Mesendoderm (in vitro differentiated cells): ENCODE measurements around the gene UHRF1.
A peak's percentile ranks its signal among the peaks of the same experiment; 100 is the strongest.
"Not testable (repeated sequence)": the region's sequence is repeated elsewhere in the genome, so short reads cannot be mapped to it uniquely, and the experiment has no call there.

Experiments
- DNase-seq: peaks from one replicate; pipeline ENCODE4 v3.0.0; 2013
- H2AK5ac ChIP-seq: 2 replicates; pipeline ENCODE4 v1.6.1; 2013; ENCODE audit warnings: low read length, inconsistent platforms
- H2BK120ac ChIP-seq: 2 replicates; pipeline ENCODE4 v1.6.1; 2013; ENCODE audit warnings: low read depth, mild to moderate bottlenecking, low read length, moderate library complexity, mixed read lengths
- H2BK15ac ChIP-seq: replicated peaks from 2 replicates; pipeline ENCODE4 v1.6.1; 2013; ENCODE audit warnings: low read depth, mild to moderate bottlenecking, moderate library complexity
- H2BK5ac ChIP-seq: 2 replicates; pipeline ENCODE4 v1.6.1; 2013; ENCODE audit warnings: low read length, inconsistent platforms
- H3K18ac ChIP-seq: 2 replicates; pipeline ENCODE4 v1.6.1; 2013; ENCODE audit warnings: mild to moderate bottlenecking, low read length, mixed read lengths
- H3K23ac ChIP-seq: one replicate; pipeline ENCODE4 v1.6.1; 2013; ENCODE audit warnings: low read length
- H3K27ac ChIP-seq: 2 replicates; pipeline ENCODE4 v1.5.1; 2013; ENCODE audit warnings: low read depth, mild to moderate bottlenecking, inconsistent platforms, low read length, moderate library complexity
- H3K27me3 ChIP-seq: 2 replicates; pipeline ENCODE4 v1.6.1; 2013; ENCODE audit warnings: low read length, control low read depth, mild to moderate bottlenecking, inconsistent platforms; ENCODE audit not compliant: insufficient read depth, poor library complexity
- H3K36me3 ChIP-seq: 2 replicates; pipeline ENCODE4 v1.6.1; 2013; ENCODE audit warnings: low read length, inconsistent platforms; ENCODE audit not compliant: control insufficient read depth, insufficient read depth
- H3K4ac ChIP-seq: one replicate; pipeline ENCODE4 v1.6.1; 2013; ENCODE audit warnings: low read depth, mild to moderate bottlenecking, low read length, moderate library complexity
- H3K4me1 ChIP-seq: 2 replicates; pipeline ENCODE4 v1.6.1; 2013; ENCODE audit warnings: low read depth, low read length, inconsistent platforms; ENCODE audit not compliant: control insufficient read depth
- H3K4me2 ChIP-seq: 2 replicates; pipeline ENCODE4 v1.6.1; 2013; ENCODE audit warnings: low read length
- H3K4me3 ChIP-seq: 2 replicates; pipeline ENCODE4 v1.5.1; 2013; ENCODE audit warnings: mild to moderate bottlenecking, low read length
- H3K56ac ChIP-seq: one replicate; pipeline ENCODE4 v1.6.1; 2013; ENCODE audit warnings: low read length
- H3K79me1 ChIP-seq: 2 replicates; pipeline ENCODE4 v1.6.1; 2013; ENCODE audit warnings: low read length, inconsistent platforms
- H3K79me2 ChIP-seq: 2 replicates; pipeline ENCODE4 v1.6.1; 2013; ENCODE audit warnings: mild to moderate bottlenecking, low read length; ENCODE audit not compliant: control insufficient read depth, insufficient read depth
- H3K9ac ChIP-seq: 2 replicates; pipeline ENCODE4 v1.6.1; 2013; ENCODE audit warnings: low read length, inconsistent platforms
- H4K5ac ChIP-seq: one replicate; pipeline ENCODE4 v1.6.1; 2013; ENCODE audit warnings: low read length
- H4K8ac ChIP-seq: one replicate; pipeline ENCODE4 v1.6.1; 2013; ENCODE audit warnings: low read depth, mild to moderate bottlenecking, control low read depth, low read length, moderate library complexity
- WGBS: extraction: QIAGEN DNeasy Blood & Tissue Kit; methylation state at CpG from one replicate; pipeline ENCODE4 v1.1.7; 2013; ENCODE audit warnings: low lambda C conversion rate, missing lambda C conversion rate; ENCODE audit not compliant: insufficient coverage; ENCODE audit errors: extremely low coverage; 5-methylcytosine and 5-hydroxymethylcytosine counted together

The UHRF1 gene

DNA sequence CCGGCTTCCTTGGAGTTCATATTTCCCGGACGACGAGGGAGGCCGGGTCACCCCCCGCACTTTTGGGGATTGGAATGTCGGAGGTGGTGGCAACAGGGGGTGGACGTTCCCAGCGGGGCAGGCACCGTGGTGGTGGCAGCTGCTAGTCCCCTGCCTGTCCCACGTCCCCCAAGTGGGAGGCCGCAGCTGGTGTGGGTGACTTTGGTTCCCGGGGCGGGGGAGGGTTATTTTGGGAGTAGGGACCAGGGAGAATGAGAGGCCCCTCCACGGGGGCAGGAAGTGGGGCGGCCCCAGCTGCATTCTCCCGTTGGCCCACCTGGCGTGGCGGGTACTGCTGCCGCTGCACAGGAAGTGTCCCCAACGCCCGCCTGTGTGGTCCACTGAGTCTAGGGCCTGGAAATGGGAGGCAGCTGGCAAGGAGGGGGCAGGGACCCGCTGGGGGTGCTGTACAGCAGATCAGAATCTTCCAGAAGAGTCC, 30.8 kb upstream of the UHRF1 start:
- H3K36me3 ChIP-seq, result no peaks in the 10 kb centered on the region

DNA sequence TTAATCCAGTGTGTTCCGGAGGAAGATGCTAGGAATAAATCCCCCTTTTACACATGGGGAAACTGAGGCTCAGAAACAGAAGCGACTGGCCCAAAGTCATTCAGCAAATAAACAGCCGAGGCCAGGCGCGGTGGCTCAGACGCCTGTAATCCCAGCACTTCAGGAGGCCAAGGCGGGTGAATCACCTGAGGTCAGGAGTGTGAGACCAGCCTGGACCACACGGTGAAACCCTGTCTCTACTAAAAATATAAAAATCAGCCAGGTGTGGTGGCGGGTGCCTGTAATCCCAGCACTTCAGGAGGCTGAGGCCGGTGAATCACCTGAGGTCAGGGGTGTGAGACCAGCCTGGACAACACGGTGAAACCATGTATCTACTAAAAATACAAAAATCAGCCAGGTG, 30.3 kb upstream of the UHRF1 start:
- H3K4me2 ChIP-seq, result no peak overlapping the region
- no peaks in the 10 kb centered on the region for H3K79me1 ChIP-seq
- no peak overlapping the region for H2BK5ac ChIP-seq
- H2AK5ac ChIP-seq, result no peak overlapping the region
- H4K8ac ChIP-seq, result no peak overlapping the region
- no peak overlapping the region for H3K9ac ChIP-seq
- no peak overlapping the region for H3K56ac ChIP-seq
- no peak overlapping the region for H3K4me3 ChIP-seq
- no peaks in the 10 kb centered on the region for H3K27me3 ChIP-seq
- H3K36me3 ChIP-seq, result no peaks in the 10 kb centered on the region
- H3K79me2 ChIP-seq, result no peaks in the 10 kb centered on the region
- no peak overlapping the region for H3K23ac ChIP-seq
- no CpG with 5 or more reads among the region's 11 CpGs for whole genome bisulfite sequencing
- H4K5ac ChIP-seq, result no peak overlapping the region
- H3K18ac ChIP-seq, result no peak overlapping the region
- DNase-seq, result no peak
- no peak overlapping the region for H2BK15ac ChIP-seq
- no peak overlapping the region for H2BK120ac ChIP-seq
- H3K4ac ChIP-seq, result no peak overlapping the region
- no peaks in the 10 kb centered on the region for H3K4me1 ChIP-seq
- no peak overlapping the region for H3K27ac ChIP-seq

More for the DNA sequence above, 30.8 kb upstream of the UHRF1 start:
- Histone ChIP-seq H3K79me2 (no peaks in the 10 kb centered on the region), H4K5ac (no peak overlapping the region), H2AK5ac (no peak overlapping the region), H2BK120ac (no peak overlapping the region), H3K4me3 (no peak overlapping the region), H4K8ac (no peak overlapping the region), H2BK15ac (no peak overlapping the region), H3K9ac (no peak overlapping the region), H3K4me2 (no peak overlapping the region), H3K4ac (no peak overlapping the region), H3K56ac (peak overlapping the region; percentile 17), H3K27me3 (no peaks in the 10 kb centered on the region), H3K27ac (no peak overlapping the region), H2BK5ac (no peak overlapping the region), H3K23ac (no peak overlapping the region), H3K4me1 (no peaks in the 10 kb centered on the region), H3K79me1 (no peaks in the 10 kb centered on the region), H3K18ac (peak overlapping the region; percentile 55)
- WGBS, result no CpG with 5 or more reads among the region's 23 CpGs
- DNase-seq, result no peak

DNA sequence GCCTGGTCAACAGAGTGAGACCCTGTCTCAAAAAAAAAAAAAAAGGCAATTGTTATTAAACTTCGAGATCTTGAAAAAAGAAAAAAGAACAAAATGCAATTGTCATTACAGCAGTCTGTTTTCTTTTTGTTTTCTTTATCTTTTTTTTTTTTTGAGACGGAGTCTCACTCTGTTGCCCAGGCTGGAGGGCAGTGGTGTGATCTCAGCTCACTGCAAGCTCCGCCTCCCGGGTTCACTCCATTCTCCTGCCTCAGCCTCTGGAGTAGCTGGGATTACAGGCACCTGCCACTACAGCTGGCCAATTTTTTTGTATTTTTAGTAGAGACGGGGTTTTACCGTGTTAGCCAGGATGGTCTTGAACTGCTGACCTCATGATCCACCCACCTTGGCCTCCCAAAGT, 26.4 kb upstream of the UHRF1 start:
- not testable (repeated sequence) for H2AK5ac ChIP-seq, H3K36me3 ChIP-seq, H2BK120ac ChIP-seq, H3K27ac ChIP-seq, DNase-seq, H3K4me3 ChIP-seq, H3K4ac ChIP-seq, H3K9ac ChIP-seq, H3K56ac ChIP-seq, H3K23ac ChIP-seq, H4K8ac ChIP-seq, H2BK15ac ChIP-seq, H3K4me1 ChIP-seq, H3K79me2 ChIP-seq, H3K4me2 ChIP-seq, H3K27me3 ChIP-seq, H3K79me1 ChIP-seq, H2BK5ac ChIP-seq, H4K5ac ChIP-seq, H3K18ac ChIP-seq
- no CpG with 5 or more reads among the region's 6 CpGs for WGBS

DNA sequence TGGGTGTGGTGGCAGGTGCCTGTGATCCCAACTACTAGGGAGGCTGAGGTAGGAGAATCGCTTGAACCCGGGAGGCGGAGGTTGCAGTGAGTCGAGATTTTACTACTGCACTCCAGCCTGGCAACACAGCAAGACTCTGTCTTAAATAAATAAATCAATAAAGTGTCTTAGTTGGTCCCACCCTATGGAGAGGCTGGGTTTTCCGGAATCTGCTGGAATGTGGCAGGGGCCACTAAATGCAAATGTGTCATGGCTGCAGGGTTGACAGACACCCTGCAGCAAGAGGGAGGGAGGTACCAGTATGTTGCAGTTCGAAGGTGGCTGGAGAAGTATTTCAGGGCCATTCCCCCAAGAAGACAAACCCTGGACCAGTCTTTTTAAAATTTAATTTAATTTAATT, 24.3 kb upstream of the UHRF1 start:
- H3K4ac ChIP-seq, H3K4me2 ChIP-seq, H3K36me3 ChIP-seq, H3K4me3 ChIP-seq, H3K4me1 ChIP-seq, H3K79me2 ChIP-seq, H3K27me3 ChIP-seq, H3K56ac ChIP-seq, H2BK5ac ChIP-seq, H3K79me1 ChIP-seq, H2BK120ac ChIP-seq, H2AK5ac ChIP-seq, H3K18ac ChIP-seq, H4K5ac ChIP-seq, H3K9ac ChIP-seq, H3K27ac ChIP-seq, H4K8ac ChIP-seq, H3K23ac ChIP-seq, DNase-seq, H2BK15ac ChIP-seq: not testable (repeated sequence)
- WGBS, result no CpG with 5 or more reads among the region's 6 CpGs

DNA sequence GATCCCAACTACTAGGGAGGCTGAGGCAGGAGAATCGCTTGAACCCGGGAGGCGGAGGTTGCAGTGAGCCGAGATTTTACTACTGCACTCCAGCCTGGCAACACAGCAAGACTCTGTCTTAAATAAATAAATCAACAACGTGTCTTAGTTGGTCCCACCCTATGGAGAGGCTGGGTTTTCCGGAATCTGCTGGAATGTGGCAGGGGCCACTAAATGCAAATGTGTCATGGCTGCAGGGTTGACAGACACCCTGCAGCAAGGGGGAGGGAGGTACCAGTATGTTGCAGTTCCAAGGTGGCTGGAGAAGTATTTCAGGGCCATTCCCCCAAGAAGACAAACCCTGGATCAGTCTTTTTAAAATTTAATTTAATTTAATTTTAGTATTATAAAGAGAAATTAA, 21.5 kb upstream of the UHRF1 start:
- not testable (repeated sequence) for H3K56ac ChIP-seq, DNase-seq, H4K8ac ChIP-seq, H2BK15ac ChIP-seq, H3K4me2 ChIP-seq, H2AK5ac ChIP-seq, H3K79me2 ChIP-seq, H3K23ac ChIP-seq, H3K27me3 ChIP-seq, H3K4ac ChIP-seq, H3K36me3 ChIP-seq, H3K27ac ChIP-seq, H4K5ac ChIP-seq, H3K4me3 ChIP-seq, H3K79me1 ChIP-seq, H2BK120ac ChIP-seq, H3K18ac ChIP-seq, H3K4me1 ChIP-seq, H3K9ac ChIP-seq, H2BK5ac ChIP-seq
- WGBS, result no CpG with 5 or more reads among the region's 6 CpGs

DNA sequence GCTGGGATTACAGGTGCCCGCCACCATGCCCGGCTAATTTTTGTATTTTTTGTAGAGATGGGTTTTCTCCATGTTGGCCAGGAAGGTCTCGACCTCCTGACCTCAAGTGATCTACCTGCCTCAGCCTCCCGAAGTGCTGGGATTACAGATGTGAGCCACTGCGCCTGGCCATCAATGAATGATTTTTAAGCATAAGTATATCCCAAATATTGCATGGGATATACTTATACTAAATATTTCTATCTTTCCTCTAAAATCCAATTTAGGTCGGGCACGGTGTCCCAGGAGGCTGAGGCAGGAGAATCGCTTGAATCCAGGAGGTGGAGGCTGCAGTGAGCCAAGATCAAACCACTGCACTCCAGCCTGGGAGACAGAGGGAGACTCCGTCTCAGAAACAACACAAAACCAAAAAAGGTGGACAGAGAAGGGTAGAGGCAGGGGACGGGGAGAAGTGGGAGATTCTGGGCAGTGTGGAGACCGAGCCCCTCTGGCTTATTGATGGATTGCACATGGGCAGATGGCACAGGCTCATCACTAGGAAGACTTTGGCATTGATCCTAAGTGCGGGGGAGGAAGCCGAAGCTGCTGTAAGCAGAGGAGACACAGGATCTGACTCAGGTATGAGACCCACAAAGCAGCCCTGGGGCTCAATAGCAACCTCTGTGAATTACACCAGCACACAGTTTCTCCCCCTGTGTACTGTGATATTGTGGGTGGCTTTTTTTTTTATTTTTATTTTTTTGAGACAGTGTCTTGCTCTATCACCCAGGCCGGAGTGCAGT, 20.1 kb upstream of the UHRF1 start:
- H3K79me2 ChIP-seq, result no peaks in the 10 kb centered on the region
- no peak overlapping the region for H3K4ac ChIP-seq
- no peak for DNase-seq
- no peak overlapping the region for H3K18ac ChIP-seq
- H3K4me1 ChIP-seq, result no peaks in the 10 kb centered on the region
- H3K27ac ChIP-seq, result no peak overlapping the region
- H2BK120ac ChIP-seq, result no peak overlapping the region
- H4K8ac ChIP-seq, result no peak overlapping the region
- no peak overlapping the region for H3K4me3 ChIP-seq
- H3K4me2 ChIP-seq, result no peak overlapping the region
- no peak overlapping the region for H2AK5ac ChIP-seq
- H4K5ac ChIP-seq, result no peak overlapping the region
- H3K36me3 ChIP-seq, result no peaks in the 10 kb centered on the region
- H3K9ac ChIP-seq, result no peak overlapping the region
- H3K23ac ChIP-seq, result no peak overlapping the region
- H2BK15ac ChIP-seq, result no peak overlapping the region
- no peaks in the 10 kb centered on the region for H3K27me3 ChIP-seq
- no peak overlapping the region for H2BK5ac ChIP-seq
- H3K56ac ChIP-seq, result no peak overlapping the region
- WGBS, result no CpG with 5 or more reads among the region's 14 CpGs
- no peaks in the 10 kb centered on the region for H3K79me1 ChIP-seq
